GM19452 (cell line): ENCODE measurements around the gene KIRREL3.

Source experiments
- ATAC-seq: cut with Tn5 transposase; IDR thresholded peaks from one replicate; pipeline ENCODE4 v1.9.1; 2021; ENCODE audit not compliant: unreplicated experiment

The KIRREL3 gene

DNA sequence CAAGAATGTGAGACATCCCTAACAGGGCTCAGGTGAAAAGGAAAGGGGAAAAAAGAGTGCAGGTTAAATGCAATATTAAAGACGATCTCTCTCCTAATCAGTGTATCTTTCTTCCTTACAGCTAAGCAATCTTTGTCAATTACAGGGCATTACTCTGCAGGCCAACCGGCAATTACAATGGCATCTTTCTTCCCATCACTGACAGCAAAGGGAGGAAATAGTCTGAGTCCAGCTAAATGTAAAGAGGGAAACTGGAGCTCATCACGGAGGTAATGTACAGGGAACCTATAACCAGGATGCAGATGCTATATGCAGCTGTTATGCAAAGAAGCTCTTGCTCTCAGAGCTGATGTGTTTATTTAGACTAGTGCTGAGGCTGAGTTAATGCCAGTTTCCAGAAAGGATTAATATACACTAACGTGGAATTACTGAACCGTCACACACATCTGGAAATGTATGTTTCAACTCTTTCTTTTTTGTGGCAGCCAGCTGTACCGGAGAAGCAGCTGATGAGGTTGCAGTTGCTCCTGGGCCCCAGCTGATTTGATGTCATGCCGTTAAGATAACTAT, 121.6 kb downstream of the KIRREL3 start:
- ATAC-seq = no peak

DNA sequence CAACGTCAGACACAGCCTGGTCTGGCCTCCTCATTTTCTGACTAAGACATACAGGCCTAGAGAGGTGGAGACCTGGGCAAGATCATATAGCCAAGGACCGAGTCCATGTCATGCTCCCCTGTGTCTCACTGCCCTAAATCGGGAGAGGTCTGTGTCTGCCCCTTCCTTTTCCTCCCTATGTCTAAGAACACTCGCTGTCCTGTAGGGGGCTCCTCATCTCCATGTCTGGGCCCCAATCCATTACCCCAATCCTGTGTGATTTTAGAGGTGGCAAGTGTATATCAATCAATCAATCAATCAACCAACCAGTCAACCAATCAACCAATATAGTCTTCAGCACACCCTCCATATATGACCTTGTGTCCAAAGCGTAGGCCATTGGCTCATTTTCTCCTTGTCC, 125.7 kb downstream of the KIRREL3 start:
- no peak for ATAC-seq

- no peak for ATAC-seq
These were observed 126.3 kb downstream of the KIRREL3 start for GRCh38 chr11:126874276-126874675.

DNA sequence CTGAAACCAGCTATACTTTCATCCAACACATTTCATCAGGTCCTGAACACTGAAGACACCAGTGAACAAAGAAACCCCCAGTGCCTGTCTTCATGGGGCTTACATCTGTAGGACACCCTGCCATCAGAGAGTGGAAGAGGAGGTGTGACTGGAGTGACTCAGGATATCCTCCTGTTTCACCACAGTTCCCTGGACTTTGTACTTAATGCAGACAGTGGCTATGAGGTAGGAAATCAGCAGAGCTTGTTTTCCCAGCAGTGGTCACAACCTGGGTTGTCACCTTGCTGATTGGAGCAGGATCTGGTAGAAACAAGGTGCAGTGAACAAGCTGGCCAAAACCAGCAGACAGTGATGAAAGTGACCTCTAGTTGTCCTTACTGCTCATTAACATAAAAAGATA, 128.8 kb downstream of the KIRREL3 start:
- ATAC-seq = no peak

DNA sequence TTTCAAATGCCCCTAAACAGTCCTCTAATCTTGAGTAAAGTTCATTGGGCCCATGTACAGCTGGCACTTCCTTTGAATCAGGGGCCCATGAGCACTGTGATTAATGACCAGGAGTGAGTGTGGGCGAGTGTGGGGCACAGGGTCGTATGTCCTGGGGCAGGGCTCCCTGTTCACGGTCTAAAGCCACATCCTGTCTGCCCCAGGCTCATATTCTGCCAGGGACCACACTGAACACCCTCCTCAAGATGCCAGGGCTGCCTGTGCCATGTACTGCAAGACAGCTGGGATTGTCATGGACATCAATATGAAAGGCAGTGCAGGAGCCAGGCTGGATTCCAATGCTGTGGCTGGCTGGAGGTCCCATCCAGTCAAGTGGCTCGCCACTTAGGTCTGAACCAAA, 130.5 kb downstream of the KIRREL3 start:
- ATAC-seq = no peak

- ATAC-seq = no peak
These were observed 131.8 kb downstream of the KIRREL3 start for GRCh38 chr11:126868741-126869140.

DNA sequence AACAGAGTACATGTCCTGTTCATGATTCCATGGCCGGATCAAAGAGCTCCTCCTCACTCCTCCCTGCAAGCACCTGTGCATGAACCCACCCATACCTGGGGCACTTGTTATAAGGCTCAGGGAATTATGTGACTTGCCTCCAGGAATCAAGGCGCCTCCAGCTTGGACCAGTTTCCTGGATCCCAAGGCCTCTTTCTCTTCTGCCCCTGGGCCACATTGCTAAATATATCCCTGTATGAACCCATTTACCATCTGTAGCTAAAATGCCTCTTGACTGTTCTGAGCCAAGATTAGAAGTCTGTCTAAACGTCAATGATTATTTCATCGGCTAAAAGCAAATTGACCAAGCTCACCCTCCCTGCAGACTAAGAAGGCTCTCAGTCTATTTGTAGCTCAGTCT, 135.6 kb downstream of the KIRREL3 start:
- ATAC-seq = no peak

GRCh38 chr11:126863294-126863997, 137.1 kb downstream of the KIRREL3 start:
- ATAC-seq = no peak

DNA sequence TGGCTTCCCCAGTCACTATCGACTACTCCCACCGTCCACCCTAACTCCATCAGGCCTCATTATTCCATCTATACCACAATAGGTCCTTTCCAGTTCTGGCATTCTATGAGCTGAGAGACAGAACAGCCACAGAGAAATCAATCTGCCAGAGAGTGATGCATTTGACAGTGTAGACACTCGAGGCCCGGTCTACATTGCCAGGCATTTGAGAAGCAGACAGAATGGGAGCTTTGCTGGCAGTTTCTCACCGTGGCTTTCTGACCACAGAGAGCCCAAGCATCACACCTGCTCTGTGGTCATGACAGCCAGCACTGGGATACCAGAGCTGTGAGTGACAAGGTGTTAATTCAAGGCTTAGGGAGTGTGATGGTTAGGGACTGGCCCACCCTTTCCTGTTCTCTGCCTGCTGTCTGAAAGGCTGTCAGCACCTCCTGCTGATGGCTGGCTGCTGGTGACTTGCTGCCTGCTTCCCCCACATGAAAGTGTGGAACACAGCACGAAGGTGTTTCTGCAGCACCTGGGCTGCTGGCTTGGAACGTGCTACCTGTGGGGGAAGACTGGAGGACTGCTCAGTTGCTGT, 137.8 kb downstream of the KIRREL3 start:
- peak; percentile 84 for ATAC-seq

DNA sequence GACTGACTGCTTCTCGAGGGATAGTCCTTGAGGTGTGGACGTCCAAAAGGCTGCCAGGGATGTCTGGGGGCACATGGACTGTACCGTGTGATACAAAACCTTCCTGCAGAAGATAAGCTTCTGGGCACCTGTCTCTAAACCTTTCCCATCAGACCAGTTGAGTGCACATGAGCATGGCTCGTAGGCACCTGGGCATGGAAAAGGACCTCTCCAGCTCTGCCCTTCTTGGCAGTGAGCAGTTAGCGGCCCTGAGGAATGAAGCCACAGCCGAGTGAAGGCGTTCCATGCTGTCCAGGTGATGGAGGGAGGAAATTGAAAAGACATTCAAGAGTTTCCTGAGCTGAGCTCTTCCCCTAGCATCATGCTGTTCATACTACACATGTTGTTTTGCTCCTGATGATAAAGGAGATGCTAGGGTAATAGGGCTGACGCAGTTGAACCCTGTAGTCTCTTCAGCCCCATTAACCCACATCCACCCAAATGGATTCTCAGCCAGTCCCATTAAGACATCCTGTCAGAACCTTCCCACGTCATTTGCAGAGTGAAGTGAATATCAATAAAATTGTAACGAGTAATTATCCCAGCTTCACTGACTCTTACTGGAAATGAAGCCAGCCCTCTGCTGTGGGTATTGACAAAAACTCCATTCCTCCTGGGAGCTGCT, 138.6 kb downstream of the KIRREL3 start:
- no peak for ATAC-seq

GRCh38 chr11:126857860-126858808, 142.4 kb downstream of the KIRREL3 start:
- no peak for ATAC-seq

DNA sequence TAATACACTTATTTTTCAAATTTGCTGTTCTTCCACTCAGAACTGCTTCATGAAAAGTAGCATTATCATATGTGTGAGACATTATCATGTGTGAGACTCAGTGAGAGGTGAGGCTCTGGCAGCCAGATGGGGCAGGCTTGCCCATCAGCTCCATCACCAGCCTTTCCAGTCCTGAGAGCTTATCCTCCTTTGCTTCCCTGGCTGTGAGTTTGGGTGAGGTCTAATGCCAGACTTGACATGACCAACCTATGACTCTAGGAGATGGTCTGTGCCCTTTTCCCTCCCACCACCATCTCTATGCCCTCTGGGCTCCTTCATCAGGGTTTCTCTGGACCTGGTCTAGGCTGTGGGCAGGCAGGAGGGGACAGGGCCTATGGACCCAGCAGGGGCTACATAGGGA, 145.0 kb downstream of the KIRREL3 start:
- ATAC-seq = no peak

- ATAC-seq = peak; percentile 69
These were observed 146.8 kb downstream of the KIRREL3 start for GRCh38 chr11:126853732-126854131.

DNA sequence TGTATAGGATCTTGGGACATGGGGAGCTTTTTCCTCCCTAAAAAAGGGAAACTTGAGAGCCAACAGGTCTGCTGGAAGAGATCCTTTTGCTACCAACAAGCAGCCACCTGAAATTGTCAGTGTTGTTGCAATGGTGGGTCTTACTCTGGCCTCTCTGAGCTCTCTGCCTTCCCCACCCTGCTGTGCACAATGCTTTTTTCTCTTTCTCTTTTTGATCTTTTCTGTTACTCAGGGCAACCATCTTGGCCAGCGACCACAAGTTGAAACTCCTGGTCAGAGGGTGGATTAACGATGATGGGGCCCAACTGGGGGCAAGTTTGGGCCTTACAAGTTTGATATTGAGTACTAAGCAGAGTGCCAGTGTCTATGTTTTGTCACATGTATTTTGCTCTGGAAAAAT, 155.8 kb downstream of the KIRREL3 start:
- no peak for ATAC-seq

- ATAC-seq = no peak
These were observed 157.5 kb downstream of the KIRREL3 start for GRCh38 chr11:126843096-126843495.

GRCh38 chr11:126841999-126842398, 158.6 kb downstream of the KIRREL3 start:
- no peak for ATAC-seq

- ATAC-seq = no peak
These were observed 159.6 kb downstream of the KIRREL3 start for GRCh38 chr11:126840975-126841374.

DNA sequence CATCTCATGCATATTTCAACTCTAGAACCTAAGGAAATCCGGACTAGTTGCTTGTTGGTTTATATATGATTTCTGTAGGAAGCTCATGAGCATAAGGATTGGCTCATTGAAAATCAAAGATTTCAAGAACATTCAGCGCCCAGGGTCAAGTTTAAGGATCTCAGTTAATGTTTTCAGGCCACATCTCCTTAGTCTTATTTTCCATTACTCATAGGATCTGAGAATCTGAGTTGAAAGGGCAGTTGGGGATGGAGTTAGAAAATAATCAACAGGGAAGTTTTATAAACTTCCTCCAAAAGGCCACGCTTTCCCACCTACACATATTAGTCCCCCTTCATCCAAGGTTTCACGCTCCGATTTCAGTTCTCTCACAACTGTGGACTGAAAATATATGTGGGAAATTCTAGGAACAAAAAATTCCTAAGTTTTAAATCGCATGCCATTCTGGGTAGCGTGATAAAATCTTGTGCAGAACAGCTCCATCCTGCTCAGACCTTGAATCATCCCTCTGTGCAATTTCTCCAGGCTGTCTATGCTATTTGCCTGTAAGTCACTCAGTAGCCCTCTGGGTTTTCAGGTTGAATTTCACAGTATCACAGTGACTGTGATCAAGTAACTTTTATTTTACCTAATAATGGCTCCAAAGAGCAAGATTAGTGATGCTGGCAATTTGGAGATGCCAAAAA, 160.2 kb downstream of the KIRREL3 start:
- no peak for ATAC-seq

DNA sequence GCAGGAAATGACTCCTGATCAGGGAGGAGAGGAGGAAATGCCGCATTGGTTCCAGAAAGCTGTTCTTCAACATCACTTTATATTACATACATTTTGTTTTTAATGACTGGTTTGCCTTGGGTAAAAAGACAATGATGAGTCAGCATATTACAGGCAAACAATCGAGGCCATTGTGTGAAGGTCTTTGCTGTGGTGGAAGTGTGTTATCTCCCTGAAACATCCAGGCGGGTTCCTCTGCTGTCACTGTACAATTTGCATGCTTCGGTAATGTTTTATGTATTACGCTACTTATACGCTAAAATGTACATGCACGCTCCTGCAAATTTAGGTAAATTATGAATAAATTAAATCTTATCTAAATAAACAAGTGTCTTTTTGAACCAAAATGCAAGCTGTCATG, 161.1 kb downstream of the KIRREL3 start:
- ATAC-seq = no peak

GRCh38 chr11:126838779-126839178, 161.8 kb downstream of the KIRREL3 start:
- ATAC-seq = no peak
